Measurements from ENCODE around the gene SYNE1. TPM values are rescaled to one million over a fixed set of nuclear protein-coding genes. Genes with fewer than 3 reads are reported as not detected.

SYNE1 gene
- total RNA-seq, 1 donor from 2014 or later: 233 TPM

- intact Hi-C loops (cut with DNase I): loop anchor here (5.0 kb wide), 1 partner anchor 38 kb away; no protein-coding TSS in a partner anchor
- peaks cover 3 to 26% of the 10 kb centered on the region in 2 donors for H3K4me1 ChIP-seq
- H3K36me3 ChIP-seq: no peaks in the 10 kb centered on the region
- no peak for DNase-seq (ENCODE audit: low spot score in 2 of 2)
- no peak overlapping the region for H3K4me3 ChIP-seq
- H3K27me3 ChIP-seq: no peaks in the 10 kb centered on the region
- H3K27ac ChIP-seq: no peak overlapping the region
- no peaks in the 10 kb centered on the region for H3K9me3 ChIP-seq
- no peak for TF ChIP-seq CTCF (IDR thresholded peaks at IDR 0.05)
These were observed 242.9 kb downstream of the SYNE1 start for GRCh38 chr6:152394303-152394702.

GRCh38 chr6:152391179-152391880 is 245.8 kb downstream of the SYNE1 start:
- intact Hi-C loops (cut with DNase I): loop anchor here (5.0 kb wide), 1 partner anchor 41 kb away; no protein-coding TSS in a partner anchor
- H3K27ac ChIP-seq: peak overlapping the region; percentile 74 to 76

GRCh38 chr6:152387091-152387490 is 250.1 kb downstream of the SYNE1 start:
- Histone ChIP-seq H3K9me3 (no peaks in the 10 kb centered on the region), H3K36me3 (no peaks in the 10 kb centered on the region), H3K27me3 (no peaks in the 10 kb centered on the region), H3K4me1 (peaks cover 3 to 35% of the 10 kb centered on the region in 2 donors), H3K4me3 (no peak overlapping the region), H3K27ac (peak overlapping the region; percentile 56 to 74)
- intact Hi-C loops (cut with DNase I): loop anchor here (10.0 kb wide), 1 partner anchor 598 kb away; the partner anchor contains the start of gene FBXO5
- DNase-seq (ENCODE audit: low spot score in 2 of 2): no peak
- no peak for TF ChIP-seq CTCF (IDR thresholded peaks at IDR 0.05)

More at GRCh38 chr6:152391179-152391880, 245.8 kb downstream of the SYNE1 start:
- no peak for DNase-seq (ENCODE audit: low spot score in 2 of 2)
- Histone ChIP-seq H3K36me3 (no peaks in the 10 kb centered on the region), H3K4me1 (peaks cover 3 to 26% of the 10 kb centered on the region in 2 donors), H3K9me3 (no peaks in the 10 kb centered on the region), H3K4me3 (peak overlapping the region; percentile 25 to 49), H3K27me3 (no peaks in the 10 kb centered on the region)
- TF ChIP-seq CTCF (IDR thresholded peaks at IDR 0.05): no peak

- Histone ChIP-seq H3K27me3 (no peaks in the 10 kb centered on the region), H3K27ac (peak overlapping the region; percentile 56 to 74), H3K4me3 (no peak overlapping the region), H3K9me3 (no peaks in the 10 kb centered on the region), H3K36me3 (no peaks in the 10 kb centered on the region), H3K4me1 (peaks cover 0 to 29% of the 10 kb centered on the region in 2 donors)
- intact Hi-C loops (cut with DNase I): loop anchor here (10.0 kb wide), 1 partner anchor 599 kb away; the partner anchor contains the start of gene FBXO5
- no peak for TF ChIP-seq CTCF (IDR thresholded peaks at IDR 0.05)
- no peak for DNase-seq (ENCODE audit: low spot score in 2 of 2)
These were observed 251.0 kb downstream of the SYNE1 start for GRCh38 chr6:152386131-152386530.

GRCh38 chr6:152380993-152381898 is 255.9 kb downstream of the SYNE1 start:
- peak; percentile 36 to 94 for DNase-seq (ENCODE audit: low spot score in 2 of 2)
- Histone ChIP-seq H3K36me3 (peaks cover 1% of the 10 kb centered on the region in 2 donors), H3K27me3 (no peaks in the 10 kb centered on the region), H3K4me1 (peaks cover 0 to 18% of the 10 kb centered on the region in 2 donors), H3K4me3 (peak overlapping the region; percentile 65 to 71), H3K9me3 (no peaks in the 10 kb centered on the region), H3K27ac (peak overlapping the region; percentile 93 to 94)
- intact Hi-C loops (cut with DNase I): loop anchor here (1.0 to 10.0 kb wide), 3 partner anchors 18 to 604 kb away; partner anchors contain the start of genes ESR1 and FBXO5
- peak in 1 of 3 experiments; percentile 3 for TF ChIP-seq CTCF (IDR thresholded peaks at IDR 0.05)

All from ascending aorta (tissue), 2 donors.